H1 (cell line): ENCODE results near the gene GLMP. TPM values are rescaled to one million over a fixed set of nuclear protein-coding genes. Genes with fewer than 3 reads are reported as not detected.

ENCODE experiments used
- ASH2L ChIP-seq: fragments of 200-600, 300-600 bp; sonication (generic); IDR thresholded peaks from one replicate; pipeline ENCODE4 v1.7.1; 2017; ENCODE audit warnings: low read length
- BRCA1 ChIP-seq: IDR thresholded peaks from 2 replicates; pipeline ENCODE4 v1.6.1; 2012; ENCODE audit warnings: low read depth, low read length, improper control_type of control experiment
- CBX5 ChIP-seq: fragments of 300-800, 300-1000 bp; sonication (generic); IDR thresholded peaks from 2 replicates; pipeline ENCODE4 v1.7.1; 2016; ENCODE audit warnings: antibody characterized with exemption, low read length, low read depth
- CBX8 ChIP-seq: fragments of 300-800, 300-1000 bp; sonication (generic); IDR thresholded peaks from 2 replicates; pipeline ENCODE4 v1.7.1; 2016; ENCODE audit warnings: low read depth, low read length, borderline replicate concordance
- CHD2 ChIP-seq: IDR thresholded peaks from 2 replicates; pipeline ENCODE4 v1.6.1; 2012; ENCODE audit warnings: low read length, improper control_type of control experiment
- E2F6 ChIP-seq: IDR thresholded peaks from 2 replicates; pipeline ENCODE4 v1.6.1; 2012; ENCODE audit warnings: inconsistent platforms
- EGR1 ChIP-seq: IDR thresholded peaks from 2 replicates; pipeline ENCODE4 v1.6.1; 2011; ENCODE audit warnings: low read depth, low read length, borderline replicate concordance
- EP300 ChIP-seq, 2 experiments: IDR thresholded peaks; 1 replicate in 1 of 2; 2 replicates in 1 of 2; pipeline ENCODE4 v1.6.1; 2011 to 2012; ENCODE audit warnings: low read depth in 2 of 2, low read length in 2 of 2, mild to moderate bottlenecking in 2 of 2, borderline replicate concordance in 1 of 2, inconsistent platforms in 1 of 2, moderate library complexity in 1 of 2
- EZH2 ChIP-seq: fragments of 200-600 bp; sonication (generic); IDR thresholded peaks from 2 replicates; pipeline ENCODE4 v1.7.1; 2012; ENCODE audit warnings: low read depth, mild to moderate bottlenecking, moderate library complexity, low read length, inconsistent platforms; ENCODE audit not compliant: severe bottlenecking
- HDAC2 ChIP-seq, 2 experiments: fragments of 300-600 bp in 1 of 2; sonication (generic) in 1 of 2; IDR thresholded peaks; 2 replicates each; pipeline ENCODE4 v1.6.1; 2011 to 2012; ENCODE audit warnings: low read depth in 2 of 2, low read length in 2 of 2, mild to moderate bottlenecking in 2 of 2, moderate library complexity in 2 of 2, borderline replicate concordance in 1 of 2, inconsistent platforms in 1 of 2
- JUN ChIP-seq: IDR thresholded peaks from 2 replicates; pipeline ENCODE4 v1.6.1; 2011; ENCODE audit warnings: low read depth, mild to moderate bottlenecking, improper control_type of control experiment, low read length
- KDM4A ChIP-seq: IDR thresholded peaks from one replicate; pipeline ENCODE4 v1.7.1; 2012; ENCODE audit warnings: low read depth, mild to moderate bottlenecking, moderate library complexity, low read length, inconsistent platforms; ENCODE audit not compliant: severe bottlenecking
- NANOG ChIP-seq: IDR thresholded peaks from 2 replicates; pipeline ENCODE4 v1.6.1; 2011; ENCODE audit warnings: low read length, low read depth, mild to moderate bottlenecking, inconsistent platforms; ENCODE audit not compliant: insufficient read depth, poor library complexity, severe bottlenecking
- PHF8 ChIP-seq: fragments of 200-600 bp; sonication (generic); conservative IDR thresholded peaks from 2 replicates; pipeline ENCODE4 v1.7.1; 2012; ENCODE audit warnings: low read depth, mild to moderate bottlenecking, inconsistent platforms, low read length, moderate library complexity
- POLR2A ChIP-seq, 2 experiments: IDR thresholded peaks; 1 replicate in 1 of 2; 2 replicates in 1 of 2; pipeline ENCODE4 v1.6.1; 2011; ENCODE audit warnings: low read depth in 2 of 2, low read length in 2 of 2, mild to moderate bottlenecking in 2 of 2; ENCODE audit errors: control extremely low read depth in 1 of 2
- RBBP5 ChIP-seq: IDR thresholded peaks from 2 replicates; pipeline ENCODE4 v1.7.1; 2012; ENCODE audit warnings: low read depth, mild to moderate bottlenecking, inconsistent platforms, low read length, moderate library complexity, borderline replicate concordance
- SIN3A ChIP-seq, 2 experiments: IDR thresholded peaks in 1 of 2; conservative IDR thresholded peaks in 1 of 2; 2 replicates each; pipeline ENCODE4 v1.6.1; 2011 to 2012; ENCODE audit warnings: low read length in 2 of 2, improper control_type of control experiment in 1 of 2, low read depth in 1 of 2, mild to moderate bottlenecking in 1 of 2
- SIRT6 ChIP-seq: IDR thresholded peaks from one replicate; pipeline ENCODE4 v1.7.1; 2012; ENCODE audit warnings: low read length, inconsistent platforms
- SP1 ChIP-seq: IDR thresholded peaks from 2 replicates; pipeline ENCODE4 v1.6.1; 2011; ENCODE audit warnings: low read depth, low read length
- SP4 ChIP-seq: IDR thresholded peaks from 2 replicates; pipeline ENCODE4 v1.6.1; 2012; ENCODE audit warnings: low read length, inconsistent platforms
- SRF ChIP-seq: IDR thresholded peaks from 2 replicates; pipeline ENCODE4 v1.6.1; 2011; ENCODE audit warnings: mild to moderate bottlenecking, low read depth, low read length, moderate library complexity
- TBP ChIP-seq: IDR thresholded peaks from 2 replicates; pipeline ENCODE4 v1.6.1; 2011; ENCODE audit warnings: low read depth, low read length, improper control_type of control experiment
- ZNF274 ChIP-seq: IDR thresholded peaks from 2 replicates; pipeline ENCODE4 v1.7.0; 2012; ENCODE audit warnings: low read length, borderline replicate concordance; ENCODE audit errors: extremely low read depth
- polyA plus RNA-seq, 7 experiments: library from polyadenylated mRNA; depleted of rRNA in 3 of 7; stranded (reverse) in 5 of 7; unstranded in 2 of 7; fragments of >200 nt in 5 of 7; fragments of 200-250 nt in 2 of 7; gene quantifications; 1 replicate in 5 of 7; 2 replicates in 1 of 7; 4 replicates in 1 of 7; pipeline versions ENCODE4 v1.2.1 to v1.2.3, GENCODE V29; 2011 to 2013; ENCODE audit warnings: missing spikeins in 2 of 7, mixed read lengths in 2 of 7
- total RNA-seq: library from RNA; stranded (reverse); fragmentation: NEBNext Ultra II Directional; extraction: Animal tissue kit (Norgen Biotek cat#: 25700); gene quantifications from 2 replicates; pipeline ENCODE4 v1.2.1, GENCODE V29; 2021

Gene GLMP
- total and polyA plus RNA-seq, 2 of the 8 experiments (the other 6 are each of a cell fraction or from before 2014, with no cell fraction given): 48.1 to 59.5 TPM

- TF ChIP-seq E2F6 (peak; percentile 93), RBBP5 (0 out of 2 replicates have a peak, but pooled peaks have one; percentile 47), JUN (no peak), EP300 (IDR thresholded peaks at IDR 0.05; ENCODE audit: borderline replicate concordance in 1 of 2, low read depth in 2 of 2, low read length in 2 of 2) (no peak), ASH2L (no peak), NANOG (no peak), SIRT6 (no peak), ZNF274 (no peak), BRCA1 (no peak), TBP (peak; percentile 85), SP1 (peak; percentile 99), SIN3A (conservative IDR thresholded peaks at IDR 0.05 in 1 of 2, IDR thresholded peaks at IDR 0.05 in 1 of 2; ENCODE audit: low read depth in 1 of 2, low read length in 2 of 2) (peak; percentile 93 to 94), CHD2 (peak; percentile 94), PHF8 (peak; percentile 83), SP4 (no peak), EGR1 (no peak), HDAC2 (IDR thresholded peaks at IDR 0.05; ENCODE audit: borderline replicate concordance in 1 of 2, low read depth in 2 of 2, low read length in 2 of 2) (0 out of 4 replicates have a peak, but pooled peaks of 1 of the 2 experiments have one; percentile 20), EZH2 (no peak), KDM4A (peak; percentile 70), POLR2A (IDR thresholded peaks at IDR 0.05; ENCODE audit: control extremely low read depth in 1 of 2, low read depth in 2 of 2, low read length in 2 of 2) (peak; percentile 54 to 91), SRF (no peak), CBX8 (no peak), CBX5 (no peak)
Measured at GRCh38 chr1:156338180-156338976, 42.9 kb upstream of the GLMP start, which contains the start of the genes CCT3 and TSACC (continued).
